ENCODE measurements around the gene PRKCH. TPM values are rescaled to one million over a fixed set of nuclear protein-coding genes. Genes with fewer than 3 reads are reported as not detected.

Gene PRKCH
- total and polyA plus RNA-seq, 2 experiments from 2014 or later, result 7.1 to 11.2 TPM

DNA sequence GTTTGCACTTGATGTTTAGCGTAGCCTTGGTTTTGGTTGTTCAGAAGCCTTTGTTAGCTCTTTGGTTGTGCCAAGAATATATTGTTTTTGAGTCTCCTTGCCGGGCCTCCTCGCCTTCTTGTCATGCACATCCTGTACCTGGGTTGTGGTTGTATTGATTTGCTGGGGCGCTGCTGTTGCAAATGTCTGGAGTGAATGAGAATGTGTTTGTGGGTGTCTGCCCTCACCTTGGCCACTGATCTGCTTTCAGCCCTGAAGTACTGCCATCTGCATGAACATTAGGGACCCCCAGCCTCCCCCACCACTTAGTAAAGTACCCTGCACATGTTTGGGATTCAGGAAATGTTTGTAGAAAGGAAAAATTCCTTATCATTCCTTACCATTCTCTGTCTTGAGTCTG lies 16.5 kb downstream of the PRKCH start:
- no peak overlapping the region for H3K27ac ChIP-seq
- no peaks in the 10 kb centered on the region for H3K9me2 ChIP-seq (replicated peaks; ENCODE audit: insufficient read depth)
- no peaks in the 10 kb centered on the region for H3K4me1 ChIP-seq (ENCODE audit: insufficient read depth)
- no peak overlapping the region for H2AFZ ChIP-seq
- H3K4me2 ChIP-seq, result no peak overlapping the region
- no peak for TF ChIP-seq CTCF (IDR thresholded peaks at IDR 0.05; ENCODE audit: poor library complexity)
- no peak for TF ChIP-seq EZH2 (IDR thresholded peaks at IDR 0.05; ENCODE audit: borderline replicate concordance)
- no peak for TF ChIP-seq EZH2phosphoT487 (IDR thresholded peaks at IDR 0.05; ENCODE audit: low read depth, severe bottlenecking, unreplicated experiment)
- H3K4me3 ChIP-seq, result no peak overlapping the region
- no peaks in the 10 kb centered on the region for H4K20me1 ChIP-seq (ENCODE audit: insufficient read depth, poor library complexity, severe bottlenecking)
- 92% methylated on average over 4 of the region's 4 CpGs for WGBS (ENCODE audit: low lambda C conversion rate, missing lambda C conversion rate)
- no peaks in the 10 kb centered on the region for H3K36me3 ChIP-seq (replicated peaks; ENCODE audit: insufficient read depth, low read depth)
- DNase-seq (ENCODE audit: low spot score), result no peak
- H3K9me3 ChIP-seq (ENCODE audit: low read depth), result no peaks in the 10 kb centered on the region
- no peaks in the 10 kb centered on the region for H3K79me2 ChIP-seq
- H3K27me3 ChIP-seq, result no peaks in the 10 kb centered on the region

DNA sequence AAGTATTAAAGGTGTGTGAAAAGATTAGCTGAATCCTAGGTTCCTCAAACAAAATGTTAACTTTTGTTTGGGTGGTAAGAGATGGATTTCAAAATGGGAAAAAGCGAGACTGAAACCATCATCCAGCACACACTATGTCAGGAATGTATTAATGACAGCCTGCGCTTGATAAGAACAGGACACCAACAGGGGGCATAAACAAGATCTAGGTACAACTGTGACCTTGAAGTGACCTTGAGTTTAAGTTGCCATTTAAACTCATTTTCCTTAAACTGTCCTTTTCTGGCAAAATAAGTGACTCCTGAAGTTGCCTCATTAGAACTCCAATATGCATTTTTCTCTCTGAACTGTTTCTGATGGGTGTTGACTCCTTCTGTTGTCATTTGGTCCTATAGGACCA lies 17.1 kb downstream of the PRKCH start:
- Histone ChIP-seq H3K36me3 (replicated peaks; ENCODE audit: insufficient read depth, low read depth) (no peaks in the 10 kb centered on the region), H3K4me3 (no peak overlapping the region), H3K4me1 (ENCODE audit: insufficient read depth) (no peaks in the 10 kb centered on the region), H2AFZ (no peak overlapping the region), H3K9me3 (ENCODE audit: low read depth) (no peaks in the 10 kb centered on the region), H3K27me3 (no peaks in the 10 kb centered on the region), H3K9me2 (replicated peaks; ENCODE audit: insufficient read depth) (no peaks in the 10 kb centered on the region), H3K4me2 (no peak overlapping the region), H3K27ac (no peak overlapping the region), H4K20me1 (ENCODE audit: insufficient read depth, poor library complexity, severe bottlenecking) (no peaks in the 10 kb centered on the region), H3K79me2 (no peaks in the 10 kb centered on the region)
- DNase-seq (ENCODE audit: low spot score), result no peak
- TF ChIP-seq CTCF (IDR thresholded peaks at IDR 0.05; ENCODE audit: poor library complexity), result no peak
- TF ChIP-seq EZH2phosphoT487 (IDR thresholded peaks at IDR 0.05; ENCODE audit: low read depth, severe bottlenecking, unreplicated experiment), result no peak
- TF ChIP-seq EZH2 (IDR thresholded peaks at IDR 0.05; ENCODE audit: borderline replicate concordance), result no peak
- 77% methylated on average over 2 of the region's 2 CpGs for WGBS (ENCODE audit: low lambda C conversion rate, missing lambda C conversion rate)

- H3K9me2 ChIP-seq (replicated peaks; ENCODE audit: insufficient read depth), result no peaks in the 10 kb centered on the region
- H3K27me3 ChIP-seq, result no peaks in the 10 kb centered on the region
- no peaks in the 10 kb centered on the region for H3K4me1 ChIP-seq (ENCODE audit: insufficient read depth)
- no peaks in the 10 kb centered on the region for H4K20me1 ChIP-seq (ENCODE audit: insufficient read depth, poor library complexity, severe bottlenecking)
- no peak for DNase-seq (ENCODE audit: low spot score)
- WGBS (ENCODE audit: low lambda C conversion rate, missing lambda C conversion rate), result 90% methylated on average over 5 of the region's 5 CpGs
- H2AFZ ChIP-seq, result no peak overlapping the region
- H3K36me3 ChIP-seq (replicated peaks; ENCODE audit: insufficient read depth, low read depth), result no peaks in the 10 kb centered on the region
- no peaks in the 10 kb centered on the region for H3K79me2 ChIP-seq
- no peaks in the 10 kb centered on the region for H3K9me3 ChIP-seq (ENCODE audit: low read depth)
- no peak overlapping the region for H3K4me2 ChIP-seq
- no peak for TF ChIP-seq EZH2phosphoT487 (IDR thresholded peaks at IDR 0.05; ENCODE audit: low read depth, severe bottlenecking, unreplicated experiment)
- no peak for TF ChIP-seq CTCF (IDR thresholded peaks at IDR 0.05; ENCODE audit: poor library complexity)
- no peak for TF ChIP-seq EZH2 (IDR thresholded peaks at IDR 0.05; ENCODE audit: borderline replicate concordance)
- no peak overlapping the region for H3K4me3 ChIP-seq
- no peak overlapping the region for H3K27ac ChIP-seq
Measured at GRCh38 chr14:61341275-61342206, 20.2 kb downstream of the PRKCH start.

Measured in hepatocyte (in vitro differentiated cells).